GM19395 (cell line): Measurements from ENCODE around the gene MINK1.
"Not testable (repeated sequence)": the region's sequence is repeated elsewhere in the genome, so short reads cannot be mapped to it uniquely, and the experiment has no call there.

Source experiments
- ATAC-seq: cut with Tn5 transposase; IDR thresholded peaks from one replicate; pipeline ENCODE4 v1.9.1; 2021; ENCODE audit warnings: mild to moderate bottlenecking, moderate library complexity; ENCODE audit not compliant: unreplicated experiment

The MINK1 gene

GRCh38 chr17:4867535-4867934 is 34.4 kb downstream of the MINK1 start:
- ATAC-seq: not testable (repeated sequence)

GRCh38 chr17:4869058-4869998 is 36.2 kb downstream of the MINK1 start:
- ATAC-seq: not testable (repeated sequence)

GRCh38 chr17:4870855-4871254 is 37.7 kb downstream of the MINK1 start:
- no peak for ATAC-seq

- no peak for ATAC-seq
Measured at GRCh38 chr17:4872786-4873185, 39.6 kb downstream of the MINK1 start.

DNA sequence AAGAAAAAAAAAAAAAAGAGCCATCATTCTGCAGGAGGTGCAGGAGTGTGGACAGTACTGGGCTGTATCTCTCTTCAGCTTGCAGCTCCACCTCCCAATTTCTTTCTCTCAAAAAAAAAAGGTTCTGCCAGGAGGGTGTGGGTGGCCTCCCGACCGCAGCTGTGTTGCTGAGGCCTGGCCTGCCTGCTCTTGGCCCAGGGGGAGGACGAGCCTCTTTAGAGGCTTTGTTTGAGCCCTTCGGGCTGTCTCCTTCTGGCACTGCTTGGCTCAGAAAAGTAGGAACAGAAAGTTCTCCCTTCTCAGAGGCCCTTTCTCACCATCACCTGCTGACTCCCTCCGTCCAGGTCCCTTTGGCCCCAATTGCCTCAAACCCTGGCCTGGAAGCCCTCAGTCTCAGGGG is 43.9 kb downstream of the MINK1 start:
- ATAC-seq: no peak

DNA sequence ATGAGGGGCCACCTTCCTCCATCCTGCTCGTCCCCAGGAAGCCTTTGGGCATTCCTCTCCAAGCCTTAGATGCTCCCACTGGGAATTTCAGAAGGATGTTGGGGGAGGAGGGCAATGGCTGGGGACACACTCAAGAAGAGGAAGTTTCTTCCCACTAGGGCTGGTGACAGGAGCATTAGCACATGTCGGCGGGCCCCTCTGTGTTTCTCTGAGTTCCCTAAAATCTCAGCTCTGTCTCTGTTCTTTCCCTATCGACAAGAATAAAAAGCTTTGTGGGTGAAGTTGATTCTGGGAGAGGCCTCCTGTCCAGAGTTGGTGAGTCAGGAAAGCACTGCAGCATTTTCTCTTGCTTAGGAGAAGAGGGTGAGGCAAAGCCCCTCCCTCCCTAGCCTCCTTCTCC is 46.5 kb downstream of the MINK1 start:
- ATAC-seq: no peak

- no peak for ATAC-seq
Measured at GRCh38 chr17:4880857-4881256, 47.7 kb downstream of the MINK1 start.

DNA sequence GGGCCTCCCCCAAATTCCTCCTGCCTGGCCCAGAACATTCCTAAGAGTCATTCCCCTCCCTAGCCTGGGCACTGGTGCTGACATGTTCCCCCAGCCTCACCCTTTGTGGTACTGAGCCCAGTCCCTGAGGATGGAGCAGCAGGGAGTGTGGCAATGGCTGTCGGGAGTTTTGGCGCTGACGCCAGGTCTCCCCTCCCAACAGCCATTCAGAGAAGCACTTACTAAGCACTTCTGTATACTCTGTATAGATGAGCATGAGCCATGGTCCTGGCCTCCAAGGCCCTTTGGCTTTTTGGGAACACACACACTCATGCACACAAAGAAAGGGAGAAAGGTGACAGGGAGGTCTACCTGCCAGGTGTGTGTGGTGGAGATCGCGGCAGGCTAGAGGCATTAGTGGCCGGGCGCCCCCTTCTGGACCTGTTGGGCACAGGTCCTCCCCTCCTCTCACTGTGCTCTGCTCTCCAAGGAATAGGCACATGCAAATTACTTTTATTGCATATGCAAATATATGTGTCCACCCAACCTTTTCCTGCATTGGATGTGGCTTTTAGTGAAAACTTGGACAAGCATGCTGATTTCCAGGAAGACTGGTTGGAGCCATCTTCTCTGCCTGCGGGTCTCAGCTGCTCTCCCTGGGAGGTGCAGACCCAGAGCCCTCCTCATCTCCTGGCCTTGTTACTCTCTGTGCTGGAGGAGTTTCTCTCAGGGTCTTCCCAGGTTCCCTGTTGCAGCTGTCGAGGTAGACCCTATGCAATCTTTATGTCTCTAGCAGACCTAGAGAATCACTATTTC is 48.8 kb downstream of the MINK1 start:
- no peak for ATAC-seq

DNA sequence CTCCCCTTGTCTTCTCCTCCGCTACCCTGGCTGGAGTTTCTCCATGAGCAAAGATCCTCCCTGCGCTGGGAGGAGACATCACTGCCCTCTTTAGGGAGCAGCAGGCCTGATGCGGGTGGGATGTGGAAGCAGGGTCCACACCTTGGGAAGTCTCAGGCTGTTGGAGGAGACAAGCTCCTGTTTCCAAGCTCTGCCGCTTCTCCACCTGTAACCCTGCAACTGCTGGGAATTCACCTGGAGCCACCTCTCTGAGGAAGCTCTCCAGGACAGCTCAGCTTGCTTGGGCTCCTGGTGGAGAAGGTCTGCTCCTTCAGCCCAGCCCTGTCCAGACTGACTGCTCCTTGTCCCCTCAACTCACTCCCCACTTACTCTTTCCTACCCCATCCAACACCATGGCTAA is 51.3 kb downstream of the MINK1 start:
- ATAC-seq: no peak

GRCh38 chr17:4886830-4887229 is 53.7 kb downstream of the MINK1 start:
- no peak for ATAC-seq

DNA sequence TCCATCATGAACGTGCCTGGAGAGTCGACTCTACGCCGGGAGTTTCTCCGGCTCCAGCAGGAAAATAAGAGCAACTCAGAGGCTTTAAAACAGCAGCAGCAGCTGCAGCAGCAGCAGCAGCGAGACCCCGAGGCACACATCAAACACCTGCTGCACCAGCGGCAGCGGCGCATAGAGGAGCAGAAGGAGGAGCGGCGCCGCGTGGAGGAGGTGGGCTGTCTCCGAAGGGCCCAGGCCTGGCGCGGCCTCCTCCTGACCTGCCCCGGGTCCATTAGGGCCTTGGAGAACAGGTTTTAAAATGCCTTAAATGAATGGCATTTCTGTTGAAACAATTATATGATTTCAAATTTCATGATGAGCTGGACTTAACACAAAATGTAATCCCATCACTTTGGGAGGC is 54.4 kb downstream of the MINK1 start:
- ATAC-seq: no peak

GRCh38 chr17:4891411-4892410 is 58.6 kb downstream of the MINK1 start:
- no peak for ATAC-seq

DNA sequence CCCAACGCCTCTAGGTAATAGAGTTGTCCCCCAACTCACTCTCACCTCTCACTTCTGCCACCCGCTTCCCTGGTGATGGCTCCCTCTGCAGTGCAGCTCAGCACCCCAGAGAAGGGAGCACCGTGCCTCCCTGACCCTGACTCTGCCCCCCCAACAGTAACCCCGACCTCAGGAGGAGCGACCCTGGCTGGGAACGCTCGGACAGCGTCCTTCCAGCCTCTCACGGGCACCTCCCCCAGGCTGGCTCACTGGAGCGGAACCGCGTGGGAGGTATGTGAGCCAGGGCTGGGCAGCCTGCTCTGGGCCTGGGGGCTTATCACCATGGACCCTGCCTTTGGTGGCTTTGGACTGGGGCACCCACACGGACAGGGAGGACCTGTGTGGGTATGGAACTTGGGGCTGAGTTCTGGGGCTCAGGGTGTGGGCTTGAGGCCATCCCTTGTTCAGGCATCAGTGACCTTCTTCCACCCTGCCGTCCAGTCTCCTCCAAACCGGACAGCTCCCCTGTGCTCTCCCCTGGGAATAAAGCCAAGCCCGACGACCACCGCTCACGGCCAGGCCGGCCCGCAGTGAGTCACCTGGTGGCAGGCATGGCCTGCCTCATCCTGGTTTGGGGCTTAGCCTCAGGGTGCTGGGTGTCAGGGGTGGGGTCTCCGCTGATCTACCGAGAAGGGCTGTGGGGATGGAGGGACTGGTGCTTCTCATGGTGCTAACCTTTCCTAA is 59.5 kb downstream of the MINK1 start:
- ATAC-seq: no peak

DNA sequence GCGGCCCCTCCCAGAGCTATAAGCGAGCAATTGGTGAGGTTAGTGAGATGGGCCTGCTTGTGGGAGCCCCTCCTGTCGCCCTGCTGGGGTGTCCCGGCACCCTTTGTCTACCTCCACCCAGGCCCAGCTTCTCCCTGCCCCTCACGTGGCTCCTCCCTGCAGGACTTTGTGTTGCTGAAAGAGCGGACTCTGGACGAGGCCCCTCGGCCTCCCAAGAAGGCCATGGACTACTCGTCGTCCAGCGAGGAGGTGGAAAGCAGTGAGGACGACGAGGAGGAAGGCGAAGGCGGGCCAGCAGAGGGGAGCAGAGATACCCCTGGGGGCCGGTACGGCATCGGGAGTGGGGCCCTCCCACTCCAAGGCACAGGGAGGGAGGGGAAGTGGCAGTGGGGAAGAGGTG is 60.1 kb downstream of the MINK1 start:
- ATAC-seq: no peak

DNA sequence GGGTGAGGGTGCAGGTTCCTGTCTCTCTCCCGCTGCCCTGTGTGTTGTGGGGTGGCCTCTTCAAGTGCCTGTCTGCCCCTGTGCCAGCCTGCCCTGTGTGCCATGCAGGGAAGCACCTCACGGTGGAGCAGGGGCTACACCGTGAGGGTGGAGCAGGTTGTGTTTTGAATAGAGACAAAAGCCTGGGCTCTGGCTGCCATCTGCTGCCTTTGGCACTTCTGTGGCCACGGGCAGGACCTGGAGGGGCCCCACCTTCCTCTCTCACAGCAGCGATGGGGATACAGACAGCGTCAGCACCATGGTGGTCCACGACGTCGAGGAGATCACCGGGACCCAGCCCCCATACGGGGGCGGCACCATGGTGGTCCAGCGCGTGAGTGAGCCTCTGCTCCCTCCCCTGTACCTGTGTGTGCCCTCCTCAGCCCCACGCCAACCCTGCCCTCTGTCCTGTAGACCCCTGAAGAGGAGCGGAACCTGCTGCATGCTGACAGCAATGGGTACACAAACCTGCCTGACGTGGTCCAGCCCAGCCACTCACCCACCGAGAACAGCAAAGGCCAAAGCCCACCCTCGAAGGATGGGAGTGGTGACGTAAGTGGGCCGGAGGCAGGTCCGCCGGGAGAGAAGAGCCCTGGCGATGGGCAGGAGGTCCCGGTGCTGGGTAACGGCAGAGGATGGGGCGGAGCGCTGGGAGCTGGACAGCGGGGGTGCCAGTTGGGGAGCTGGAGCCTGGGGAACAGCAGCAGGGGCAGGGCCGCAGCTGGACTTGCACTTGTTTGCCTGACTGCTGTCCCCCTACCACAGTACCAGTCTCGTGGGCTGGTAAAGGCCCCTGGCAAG is 60.8 kb downstream of the MINK1 start:
- ATAC-seq: no peak

DNA sequence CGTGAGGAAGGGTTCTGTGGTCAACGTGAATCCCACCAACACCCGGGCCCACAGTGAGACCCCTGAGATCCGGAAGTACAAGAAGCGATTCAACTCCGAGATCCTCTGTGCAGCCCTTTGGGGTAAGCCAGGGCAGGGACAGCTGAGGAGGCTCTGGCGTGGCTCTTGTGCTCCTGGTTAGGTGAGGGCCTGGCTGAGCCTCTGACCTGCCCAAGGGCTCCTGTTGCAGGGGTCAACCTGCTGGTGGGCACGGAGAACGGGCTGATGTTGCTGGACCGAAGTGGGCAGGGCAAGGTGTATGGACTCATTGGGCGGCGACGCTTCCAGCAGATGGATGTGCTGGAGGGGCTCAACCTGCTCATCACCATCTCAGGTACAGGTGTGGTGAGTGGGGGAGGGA is 62.0 kb downstream of the MINK1 start:
- no peak for ATAC-seq

DNA sequence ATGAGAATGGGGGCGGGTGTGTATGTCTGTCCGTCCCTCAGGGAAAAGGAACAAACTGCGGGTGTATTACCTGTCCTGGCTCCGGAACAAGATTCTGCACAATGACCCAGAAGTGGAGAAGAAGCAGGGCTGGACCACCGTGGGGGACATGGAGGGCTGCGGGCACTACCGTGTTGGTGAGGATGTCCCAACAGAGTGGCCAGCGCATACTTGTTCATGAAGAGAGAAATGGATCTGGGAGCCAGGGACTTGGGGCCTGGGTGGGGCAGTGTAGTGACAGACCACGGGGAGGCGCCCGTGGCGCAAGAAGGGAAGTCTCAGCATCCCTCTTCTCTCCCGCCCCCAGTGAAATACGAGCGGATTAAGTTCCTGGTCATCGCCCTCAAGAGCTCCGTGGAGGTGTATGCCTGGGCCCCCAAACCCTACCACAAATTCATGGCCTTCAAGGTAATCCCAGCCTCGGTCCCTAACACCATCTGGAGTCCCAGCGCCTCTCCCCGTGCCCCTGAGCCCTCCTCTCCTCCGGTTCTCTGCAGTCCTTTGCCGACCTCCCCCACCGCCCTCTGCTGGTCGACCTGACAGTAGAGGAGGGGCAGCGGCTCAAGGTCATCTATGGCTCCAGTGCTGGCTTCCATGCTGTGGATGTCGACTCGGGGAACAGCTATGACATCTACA is 62.7 kb downstream of the MINK1 start:
- ATAC-seq: no peak

- ATAC-seq: no peak
Measured at GRCh38 chr17:4896332-4897197, 63.4 kb downstream of the MINK1 start.
